ENCODE measurements around the gene ERBB4.
"Not testable (repeated sequence)": the region's sequence is repeated elsewhere in the genome, so short reads cannot be mapped to it uniquely, and the experiment has no call there.

The ERBB4 gene

GRCh38 chr2:211766689-211767088 lies 771.9 kb downstream of the ERBB4 start:
- DNase-seq: no peak

GRCh38 chr2:211762479-211762878 lies 776.1 kb downstream of the ERBB4 start:
- no peak for DNase-seq

GRCh38 chr2:211760103-211760502 lies 778.5 kb downstream of the ERBB4 start:
- no peak for DNase-seq

GRCh38 chr2:211756266-211756665 lies 782.3 kb downstream of the ERBB4 start:
- DNase-seq: no peak

GRCh38 chr2:211755187-211755586 lies 783.4 kb downstream of the ERBB4 start:
- no peak for DNase-seq

GRCh38 chr2:211751848-211752247 lies 786.8 kb downstream of the ERBB4 start:
- DNase-seq: peak in 1 of 2 experiments; percentile 11

- DNase-seq: no peak
These were observed 790.3 kb downstream of the ERBB4 start for GRCh38 chr2:211748339-211748738.

GRCh38 chr2:211745295-211746097 lies 793.1 kb downstream of the ERBB4 start:
- peak; percentile 39 to 56 for DNase-seq

- DNase-seq: no peak
These were observed 794.2 kb downstream of the ERBB4 start for GRCh38 chr2:211744379-211744778.

GRCh38 chr2:211741966-211742365 lies 796.6 kb downstream of the ERBB4 start:
- DNase-seq: no peak

GRCh38 chr2:211737282-211737681 lies 801.3 kb downstream of the ERBB4 start:
- DNase-seq: no peak

- no peak for DNase-seq
These were observed 808.4 kb downstream of the ERBB4 start for GRCh38 chr2:211730215-211730614.

- no peak for DNase-seq
These were observed 809.2 kb downstream of the ERBB4 start for GRCh38 chr2:211729433-211729832.

GRCh38 chr2:211724933-211725332 lies 813.7 kb downstream of the ERBB4 start:
- no peak for DNase-seq

GRCh38 chr2:211723398-211723797 lies 815.2 kb downstream of the ERBB4 start:
- DNase-seq: no peak

- no peak for DNase-seq
These were observed 815.7 kb downstream of the ERBB4 start for GRCh38 chr2:211722928-211723327.

GRCh38 chr2:211721874-211722273 lies 816.7 kb downstream of the ERBB4 start:
- DNase-seq: not testable (repeated sequence)

GRCh38 chr2:211709389-211709788 lies 829.2 kb downstream of the ERBB4 start:
- no peak for DNase-seq

- no peak for DNase-seq
These were observed 845.9 kb downstream of the ERBB4 start for GRCh38 chr2:211692689-211693088.

GRCh38 chr2:211690736-211691135 lies 847.9 kb downstream of the ERBB4 start:
- no peak for DNase-seq

GRCh38 chr2:211688196-211688595 lies 850.4 kb downstream of the ERBB4 start:
- DNase-seq: no peak

GRCh38 chr2:211674715-211675114 lies 863.9 kb downstream of the ERBB4 start:
- no peak for DNase-seq

GRCh38 chr2:211673133-211673905 lies 865.3 kb downstream of the ERBB4 start:
- DNase-seq: no peak

- DNase-seq: no peak
These were observed 866.6 kb downstream of the ERBB4 start for GRCh38 chr2:211671977-211672376.
